SU-DHL-6 (cell line): ENCODE data around the gene TRIM13.

ENCODE experiments used
- H2AFZ ChIP-seq: fragments of 200-600 bp; sonication (generic); 2 replicates; pipeline ENCODE4 v1.6.1; 2014; ENCODE audit warnings: low read depth, mild to moderate bottlenecking, moderate library complexity, mixed read lengths, antibody characterized with exemption, low read length; ENCODE audit not compliant: severe bottlenecking
- H3F3A ChIP-seq: fragments of 200-600 bp; shearing (Covaris generic); 2 replicates; pipeline ENCODE4 v1.6.0; 2016; ENCODE audit warnings: antibody characterized with exemption, mild to moderate bottlenecking; ENCODE audit not compliant: insufficient read depth
- H3K27ac ChIP-seq: fragments of 200-600 bp; sonication (generic); 2 replicates; pipeline ENCODE4 v1.5.1; 2016; ENCODE audit warnings: low read depth, mild to moderate bottlenecking, low read length, moderate library complexity, mixed read lengths
- H3K27me3 ChIP-seq: fragments of 200-600 bp; sonication (generic), shearing (Covaris generic); 2 replicates; pipeline ENCODE4 v1.6.0; 2014; ENCODE audit warnings: mild to moderate bottlenecking, low read length
- H3K36me3 ChIP-seq: fragments of 200-600 bp; sonication (generic); 2 replicates; pipeline ENCODE4 v1.6.1; 2014; ENCODE audit warnings: mild to moderate bottlenecking, low read length, mixed read lengths
- H3K4me2 ChIP-seq: fragments of 300-600, 200-600 bp; shearing (Covaris generic), sonication (generic); 2 replicates; pipeline ENCODE4 v1.6.0; 2014; ENCODE audit warnings: low read length, low read depth, mild to moderate bottlenecking; ENCODE audit not compliant: poor library complexity, severe bottlenecking
- H3K4me3 ChIP-seq: fragments of 200-600 bp; sonication (generic); 2 replicates; pipeline ENCODE4 v1.5.1; 2014; ENCODE audit warnings: antibody characterized with exemption, low read length, mild to moderate bottlenecking, mixed read lengths; ENCODE audit not compliant: insufficient read depth, poor library complexity, severe bottlenecking
- H3K79me2 ChIP-seq: fragments of 200-600 bp; sonication (generic); 2 replicates; pipeline ENCODE4 v1.6.1; 2014; ENCODE audit warnings: mild to moderate bottlenecking, low read length, moderate library complexity; ENCODE audit not compliant: insufficient read depth
- H3K9ac ChIP-seq: fragments of 200-600 bp; sonication (generic); 2 replicates; pipeline ENCODE4 v1.7.0; 2014; ENCODE audit warnings: mild to moderate bottlenecking, low read length
- H3K9me2 ChIP-seq: fragments of 200-600 bp; sonication (generic); replicated peaks from 2 replicates; pipeline ENCODE4 v1.6.1; 2014; ENCODE audit warnings: low read length; ENCODE audit not compliant: insufficient read depth
- H3K9me3 ChIP-seq: fragments of 200-600 bp; sonication (generic); 2 replicates; pipeline ENCODE4 v1.6.1; 2014; ENCODE audit warnings: low read length, mixed read lengths; ENCODE audit not compliant: insufficient read depth
- H4K20me1 ChIP-seq: fragments of 200-600 bp; sonication (generic); 2 replicates; pipeline ENCODE4 v1.6.1; 2014; ENCODE audit warnings: low read depth, mild to moderate bottlenecking, antibody characterized with exemption, low read length, moderate library complexity, mixed read lengths
- EZH2phosphoT487 ChIP-seq: fragments of 200-600 bp; sonication (generic), shearing (Covaris generic); conservative IDR thresholded peaks from 2 replicates; pipeline ENCODE4 v1.6.1; 2018; ENCODE audit warnings: mild to moderate bottlenecking, antibody characterized with exemption, low read length, moderate library complexity, mixed read lengths
- TF ChIP-seq, protein P1 (sequence below): fragments of 200-600 bp; sonication (generic); IDR thresholded peaks from one replicate; pipeline ENCODE4 v1.5.1; 2017; ENCODE audit warnings: antibody characterized with exemption, mild to moderate bottlenecking, low read length, moderate library complexity; ENCODE audit not compliant: insufficient read depth, poor library complexity, severe bottlenecking

Gene TRIM13

DNA sequence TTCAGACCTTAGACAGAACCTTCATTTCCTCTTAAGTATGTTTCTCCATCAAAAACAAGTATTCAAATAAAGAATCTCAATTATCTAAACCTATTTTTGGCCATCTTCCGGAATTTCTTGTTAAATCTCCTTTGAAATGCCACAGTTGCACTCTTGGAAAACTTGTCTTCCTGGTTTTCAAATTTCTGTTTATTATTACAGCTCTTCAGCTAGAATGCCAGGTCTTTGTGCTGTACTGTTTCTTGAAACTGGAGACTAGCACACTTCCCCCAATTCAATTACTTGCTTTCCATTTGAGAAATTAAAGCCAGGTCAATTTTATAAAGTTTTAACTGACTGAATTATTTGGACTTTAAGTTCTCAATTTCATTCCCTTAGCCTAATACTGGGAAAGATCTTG lies 28.6 kb downstream of the TRIM13 start:
- TF ChIP-seq EZH2phosphoT487, result no peak
- TF ChIP-seq, protein P1, sequence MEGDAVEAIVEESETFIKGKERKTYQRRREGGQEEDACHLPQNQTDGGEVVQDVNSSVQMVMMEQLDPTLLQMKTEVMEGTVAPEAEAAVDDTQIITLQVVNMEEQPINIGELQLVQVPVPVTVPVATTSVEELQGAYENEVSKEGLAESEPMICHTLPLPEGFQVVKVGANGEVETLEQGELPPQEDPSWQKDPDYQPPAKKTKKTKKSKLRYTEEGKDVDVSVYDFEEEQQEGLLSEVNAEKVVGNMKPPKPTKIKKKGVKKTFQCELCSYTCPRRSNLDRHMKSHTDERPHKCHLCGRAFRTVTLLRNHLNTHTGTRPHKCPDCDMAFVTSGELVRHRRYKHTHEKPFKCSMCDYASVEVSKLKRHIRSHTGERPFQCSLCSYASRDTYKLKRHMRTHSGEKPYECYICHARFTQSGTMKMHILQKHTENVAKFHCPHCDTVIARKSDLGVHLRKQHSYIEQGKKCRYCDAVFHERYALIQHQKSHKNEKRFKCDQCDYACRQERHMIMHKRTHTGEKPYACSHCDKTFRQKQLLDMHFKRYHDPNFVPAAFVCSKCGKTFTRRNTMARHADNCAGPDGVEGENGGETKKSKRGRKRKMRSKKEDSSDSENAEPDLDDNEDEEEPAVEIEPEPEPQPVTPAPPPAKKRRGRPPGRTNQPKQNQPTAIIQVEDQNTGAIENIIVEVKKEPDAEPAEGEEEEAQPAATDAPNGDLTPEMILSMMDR, result no peak
- Histone ChIP-seq H3K27ac (no peak overlapping the region), H3K79me2 (no peaks in the 10 kb centered on the region), H3K9me3 (no peaks in the 10 kb centered on the region), H3K9ac (no peak overlapping the region), H2AFZ (no peak overlapping the region), H3F3A (peaks cover 17% of the 10 kb centered on the region; the same call in 1 of the 2 replicates), H3K36me3 (0 out of 2 replicates have a peak, but pooled peaks cover 8% of the 10 kb centered on the region), H3K27me3 (no peaks in the 10 kb centered on the region), H3K4me2 (no peak overlapping the region), H3K4me3 (no peak overlapping the region), H3K9me2 (no peaks in the 10 kb centered on the region), H4K20me1 (no peaks in the 10 kb centered on the region)

DNA sequence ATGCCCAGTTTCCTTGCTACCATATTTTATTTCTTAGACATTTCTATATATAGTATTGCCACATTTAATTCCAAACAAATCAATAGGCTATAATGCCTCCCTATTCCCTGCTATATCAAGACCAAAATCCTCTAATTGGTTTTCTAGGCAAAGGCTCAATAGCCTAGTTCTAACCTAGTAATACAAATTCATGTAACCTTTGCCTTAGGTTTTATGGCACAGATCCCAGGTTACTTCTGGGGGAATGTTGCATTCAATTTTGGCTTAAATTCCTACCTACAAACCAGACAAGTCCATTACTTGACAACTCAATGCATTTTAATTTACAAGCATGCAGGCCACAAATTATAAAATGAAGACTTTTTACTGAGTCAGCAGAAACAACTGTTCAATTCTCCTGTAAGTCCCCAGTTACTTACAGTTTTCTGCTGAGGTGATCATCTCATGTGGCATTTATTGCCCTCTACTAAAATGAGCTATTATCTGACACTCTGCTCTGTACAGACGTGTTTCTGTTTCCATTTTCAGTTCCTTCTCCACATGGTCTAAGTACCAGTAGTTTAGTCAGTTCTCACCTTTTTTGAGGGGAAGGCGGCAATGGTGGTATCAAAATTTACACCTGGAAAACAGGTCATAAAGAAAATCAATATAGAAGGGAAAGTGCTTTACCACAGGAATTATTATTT lies 30.1 kb downstream of the TRIM13 start:
- TF ChIP-seq, protein P1, result no peak
- TF ChIP-seq EZH2phosphoT487, result no peak
- no peak overlapping the region for H3K4me3 ChIP-seq
- no peaks in the 10 kb centered on the region for H3K79me2 ChIP-seq
- H3K36me3 ChIP-seq, result 0 out of 2 replicates have a peak, but pooled peaks cover 8% of the 10 kb centered on the region
- no peaks in the 10 kb centered on the region for H3K9me2 ChIP-seq
- no peaks in the 10 kb centered on the region for H4K20me1 ChIP-seq
- no peak overlapping the region for H2AFZ ChIP-seq
- no peaks in the 10 kb centered on the region for H3K9me3 ChIP-seq
- no peaks in the 10 kb centered on the region for H3K27me3 ChIP-seq
- H3F3A ChIP-seq, result peaks cover 17% of the 10 kb centered on the region; the same call in 1 of the 2 replicates
- H3K27ac ChIP-seq, result no peak overlapping the region
- H3K9ac ChIP-seq, result no peak overlapping the region
- H3K4me2 ChIP-seq, result no peak overlapping the region

DNA sequence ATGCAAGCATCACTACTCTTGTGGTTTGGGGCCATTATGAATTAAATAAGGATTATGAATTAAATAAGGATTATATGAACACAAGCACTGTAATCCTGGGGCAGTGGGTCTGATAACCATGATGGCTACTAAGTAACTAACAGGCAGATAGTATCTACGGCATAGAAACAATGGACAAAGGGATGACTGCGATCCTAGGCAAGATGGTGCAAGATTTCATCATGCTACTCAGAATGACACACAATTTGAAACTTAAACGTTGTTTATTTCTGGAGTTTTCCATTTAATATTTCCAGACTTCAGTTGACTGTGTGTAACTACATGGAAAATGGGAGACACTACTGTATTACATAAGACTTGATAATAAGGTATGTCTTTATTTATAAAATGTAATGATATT lies 33.5 kb downstream of the TRIM13 start:
- H4K20me1 ChIP-seq, result no peaks in the 10 kb centered on the region
- H3K9me3 ChIP-seq, result no peaks in the 10 kb centered on the region
- H2AFZ ChIP-seq, result no peak overlapping the region
- H3K4me2 ChIP-seq, result no peak overlapping the region
- H3K9me2 ChIP-seq, result no peaks in the 10 kb centered on the region
- TF ChIP-seq EZH2phosphoT487, result no peak
- TF ChIP-seq, protein P1, result no peak
- H3K27me3 ChIP-seq, result no peaks in the 10 kb centered on the region
- H3K36me3 ChIP-seq, result no peaks in the 10 kb centered on the region
- no peaks in the 10 kb centered on the region for H3K79me2 ChIP-seq
- peaks cover 39% of the 10 kb centered on the region for H3F3A ChIP-seq
- H3K4me3 ChIP-seq, result no peak overlapping the region
- H3K27ac ChIP-seq, result no peak overlapping the region
- no peak overlapping the region for H3K9ac ChIP-seq
